ENCODE measurements around the gene SRSF4. TPM values are rescaled to one million over a fixed set of nuclear protein-coding genes. Genes with fewer than 3 reads are reported as not detected.

SRSF4 gene
- total and polyA plus RNA-seq, 2 donors = 46.8 to 85.8 TPM

- peaks cover 8 to 15% of the 10 kb centered on the region in 2 donors for H3K4me1 ChIP-seq (ENCODE audit: control insufficient read depth in 2 of 2, insufficient read depth in 2 of 2, low read length in 2 of 2)
- peaks cover 3 to 9% of the 10 kb centered on the region in 2 donors for H3K9me3 ChIP-seq (ENCODE audit: control insufficient read depth in 2 of 2, insufficient read depth in 1 of 2, low read length in 1 of 2)
- no peak for DNase-seq (ENCODE audit: low read depth in 6 of 9, low spot score in 9 of 9)
- H3K27ac ChIP-seq (ENCODE audit: low read depth in 1 of 2, low read length in 1 of 2) = no peak overlapping the region
- peaks cover 51 to 79% of the 10 kb centered on the region in 2 donors for H3K27me3 ChIP-seq (ENCODE audit: control insufficient read depth in 2 of 2, insufficient read depth in 1 of 2, low read length in 1 of 2)
- H3K4me3 ChIP-seq (ENCODE audit: low read length in 2 of 2) = no peak overlapping the region
- no peaks in the 10 kb centered on the region for H3K36me3 ChIP-seq (ENCODE audit: control insufficient read depth in 2 of 2, insufficient read depth in 2 of 2, low read length in 1 of 2)
- WGBS = 95% methylated on average over 6 of the region's 6 CpGs
These were observed 55.9 kb downstream of the SRSF4 start for GRCh38 chr1:29125788-29126187.

GRCh38 chr1:29125237-29125641, 56.5 kb downstream of the SRSF4 start:
- WGBS = 78% methylated on average over 14 of the region's 14 CpGs
- no peak overlapping the region for H3K4me3 ChIP-seq (ENCODE audit: low read length in 2 of 2)
- H3K36me3 ChIP-seq (ENCODE audit: control insufficient read depth in 2 of 2, insufficient read depth in 2 of 2, low read length in 1 of 2) = no peaks in the 10 kb centered on the region
- peaks cover 3 to 9% of the 10 kb centered on the region in 2 donors for H3K9me3 ChIP-seq (ENCODE audit: control insufficient read depth in 2 of 2, insufficient read depth in 1 of 2, low read length in 1 of 2)
- peak overlapping the region in 1 of 2 donors; percentile 17 for H3K27ac ChIP-seq (ENCODE audit: low read depth in 1 of 2, low read length in 1 of 2)
- no peak for DNase-seq (ENCODE audit: low read depth in 6 of 9, low spot score in 9 of 9)
- peaks cover 55 to 84% of the 10 kb centered on the region in 2 donors for H3K27me3 ChIP-seq (ENCODE audit: control insufficient read depth in 2 of 2, insufficient read depth in 1 of 2, low read length in 1 of 2)
- H3K4me1 ChIP-seq (ENCODE audit: control insufficient read depth in 2 of 2, insufficient read depth in 2 of 2, low read length in 2 of 2) = peaks cover 8 to 15% of the 10 kb centered on the region in 2 donors

- Histone ChIP-seq H3K9me3 (ENCODE audit: control insufficient read depth in 2 of 2, insufficient read depth in 1 of 2, low read length in 1 of 2) (peaks cover 3 to 9% of the 10 kb centered on the region in 2 donors), H3K4me1 (ENCODE audit: control insufficient read depth in 2 of 2, insufficient read depth in 2 of 2, low read length in 2 of 2) (peaks cover 8 to 15% of the 10 kb centered on the region in 2 donors), H3K4me3 (ENCODE audit: low read length in 2 of 2) (peak overlapping the region; percentile 24 to 49), H3K27ac (ENCODE audit: low read depth in 1 of 2, low read length in 1 of 2) (peak overlapping the region; percentile 33 to 70), H3K36me3 (ENCODE audit: control insufficient read depth in 2 of 2, insufficient read depth in 2 of 2, low read length in 1 of 2) (no peaks in the 10 kb centered on the region), H3K27me3 (ENCODE audit: control insufficient read depth in 2 of 2, insufficient read depth in 1 of 2, low read length in 1 of 2) (peaks cover 58 to 84% of the 10 kb centered on the region in 2 donors)
- 7% methylated on average over 85 of the region's 85 CpGs for WGBS
- peak in 2 of 9 donors; percentile 17 to 45 for DNase-seq (ENCODE audit: low read depth in 6 of 9, low spot score in 9 of 9)
These were observed 57.1 kb downstream of the SRSF4 start for GRCh38 chr1:29124366-29125236.

- Histone ChIP-seq H3K9me3 (ENCODE audit: control insufficient read depth in 2 of 2, insufficient read depth in 1 of 2, low read length in 1 of 2) (peaks cover 3 to 9% of the 10 kb centered on the region in 2 donors), H3K4me1 (ENCODE audit: control insufficient read depth in 2 of 2, insufficient read depth in 2 of 2, low read length in 2 of 2) (peaks cover 8 to 15% of the 10 kb centered on the region in 2 donors), H3K4me3 (ENCODE audit: low read length in 2 of 2) (peak within 1 kb of the TSS; percentile 24 to 49), H3K36me3 (ENCODE audit: control insufficient read depth in 2 of 2, insufficient read depth in 2 of 2, low read length in 1 of 2) (peaks cover 2% of the 10 kb centered on the region in 2 donors), H3K27ac (ENCODE audit: low read depth in 1 of 2, low read length in 1 of 2) (peak within 1 kb of the TSS; percentile 33 to 70), H3K27me3 (ENCODE audit: control insufficient read depth in 2 of 2, insufficient read depth in 1 of 2, low read length in 1 of 2) (peaks cover 58 to 85% of the 10 kb centered on the region in 2 donors)
- 2% methylated on average over 46 of the region's 46 CpGs for WGBS
- no peak for DNase-seq (ENCODE audit: low read depth in 6 of 9, low spot score in 9 of 9)
These were observed 57.8 kb downstream of the SRSF4 start, which contains the start of gene TMEM200B for GRCh38 chr1:29123887-29124365. Gene TMEM200B (minus strand): TSS chr1:29123903. CDS start chr1:29121828, 2,075 bp downstream.

- H3K4me3 ChIP-seq (ENCODE audit: low read length in 2 of 2) = peak overlapping the region in 1 of 2 donors; percentile 49
- 5% methylated on average over 70 of the region's 70 CpGs for WGBS
- peak in 1 of 9 donors; percentile 18 for DNase-seq (ENCODE audit: low read depth in 6 of 9, low spot score in 9 of 9)
- peaks cover 56 to 79% of the 10 kb centered on the region in 2 donors for H3K27me3 ChIP-seq (ENCODE audit: control insufficient read depth in 2 of 2, insufficient read depth in 1 of 2, low read length in 1 of 2)
- peaks cover 3 to 9% of the 10 kb centered on the region in 2 donors for H3K9me3 ChIP-seq (ENCODE audit: control insufficient read depth in 2 of 2, insufficient read depth in 1 of 2, low read length in 1 of 2)
- peak overlapping the region; percentile 32 to 69 for H3K27ac ChIP-seq (ENCODE audit: low read depth in 1 of 2, low read length in 1 of 2)
- H3K36me3 ChIP-seq (ENCODE audit: control insufficient read depth in 2 of 2, insufficient read depth in 2 of 2, low read length in 1 of 2) = peaks cover 7 to 9% of the 10 kb centered on the region in 2 donors
- peaks cover 8 to 15% of the 10 kb centered on the region in 2 donors for H3K4me1 ChIP-seq (ENCODE audit: control insufficient read depth in 2 of 2, insufficient read depth in 2 of 2, low read length in 2 of 2)
These were observed 58.4 kb downstream of the SRSF4 start for GRCh38 chr1:29123053-29123886.

- peaks cover 8 to 15% of the 10 kb centered on the region in 2 donors for H3K4me1 ChIP-seq (ENCODE audit: control insufficient read depth in 2 of 2, insufficient read depth in 2 of 2, low read length in 2 of 2)
- H3K36me3 ChIP-seq (ENCODE audit: control insufficient read depth in 2 of 2, insufficient read depth in 2 of 2, low read length in 1 of 2) = peaks cover 9 to 15% of the 10 kb centered on the region in 2 donors
- peaks cover 56 to 73% of the 10 kb centered on the region in 2 donors for H3K27me3 ChIP-seq (ENCODE audit: control insufficient read depth in 2 of 2, insufficient read depth in 1 of 2, low read length in 1 of 2)
- peak overlapping the region; percentile 32 to 69 for H3K27ac ChIP-seq (ENCODE audit: low read depth in 1 of 2, low read length in 1 of 2)
- DNase-seq (ENCODE audit: low read depth in 6 of 9, low spot score in 9 of 9) = no peak
- peaks cover 3 to 9% of the 10 kb centered on the region in 2 donors for H3K9me3 ChIP-seq (ENCODE audit: control insufficient read depth in 2 of 2, insufficient read depth in 1 of 2, low read length in 1 of 2)
- WGBS = 4% methylated on average over 34 of the region's 34 CpGs
- peak overlapping the region in 1 of 2 donors; percentile 15 for H3K4me3 ChIP-seq (ENCODE audit: low read length in 2 of 2)
These were observed 59.0 kb downstream of the SRSF4 start for GRCh38 chr1:29122682-29123052.

- Histone ChIP-seq H3K36me3 (ENCODE audit: control insufficient read depth in 2 of 2, insufficient read depth in 2 of 2, low read length in 1 of 2) (peaks cover 15 to 21% of the 10 kb centered on the region in 2 donors), H3K27me3 (ENCODE audit: control insufficient read depth in 2 of 2, insufficient read depth in 1 of 2, low read length in 1 of 2) (peaks cover 56 to 67% of the 10 kb centered on the region in 2 donors), H3K4me3 (ENCODE audit: low read length in 2 of 2) (peak overlapping the region in 1 of 2 donors; percentile 21), H3K4me1 (ENCODE audit: control insufficient read depth in 2 of 2, insufficient read depth in 2 of 2, low read length in 2 of 2) (peaks cover 8 to 15% of the 10 kb centered on the region in 2 donors), H3K27ac (ENCODE audit: low read depth in 1 of 2, low read length in 1 of 2) (no peak overlapping the region), H3K9me3 (ENCODE audit: control insufficient read depth in 2 of 2, insufficient read depth in 1 of 2, low read length in 1 of 2) (peaks cover 3 to 9% of the 10 kb centered on the region in 2 donors)
- no peak for DNase-seq (ENCODE audit: low read depth in 6 of 9, low spot score in 9 of 9)
- 3% methylated on average over 81 of the region's 81 CpGs for WGBS
These were observed 59.6 kb downstream of the SRSF4 start for GRCh38 chr1:29121936-29122681.

- Histone ChIP-seq H3K27ac (ENCODE audit: low read depth in 1 of 2, low read length in 1 of 2) (no peak overlapping the region), H3K9me3 (ENCODE audit: control insufficient read depth in 2 of 2, insufficient read depth in 1 of 2, low read length in 1 of 2) (peaks cover 3 to 9% of the 10 kb centered on the region in 2 donors), H3K27me3 (ENCODE audit: control insufficient read depth in 2 of 2, insufficient read depth in 1 of 2, low read length in 1 of 2) (peaks cover 56 to 67% of the 10 kb centered on the region in 2 donors), H3K4me1 (ENCODE audit: control insufficient read depth in 2 of 2, insufficient read depth in 2 of 2, low read length in 2 of 2) (peaks cover 8 to 15% of the 10 kb centered on the region in 2 donors), H3K36me3 (ENCODE audit: control insufficient read depth in 2 of 2, insufficient read depth in 2 of 2, low read length in 1 of 2) (peaks cover 19 to 26% of the 10 kb centered on the region in 2 donors), H3K4me3 (ENCODE audit: low read length in 2 of 2) (peak overlapping the region in 1 of 2 donors; percentile 21)
- DNase-seq (ENCODE audit: low read depth in 6 of 9, low spot score in 9 of 9) = no peak
- 3% methylated on average over 59 of the region's 59 CpGs for WGBS
These were observed 60.2 kb downstream of the SRSF4 start for GRCh38 chr1:29121516-29121935.
